Renal pelvis (tissue), 4 donors: ENCODE measurements around the gene PIAS1. TPM values are rescaled to one million over a fixed set of nuclear protein-coding genes. Genes with fewer than 3 reads are reported as not detected.
A peak's percentile ranks its signal among the peaks of the same experiment; 100 is the strongest.
"Not testable (repeated sequence)": the region's sequence is repeated elsewhere in the genome, so short reads cannot be mapped to it uniquely, and the experiment has no call there.

ENCODE experiments used
- DNase-seq: peaks from one replicate; pipeline ENCODE4 v3.0.0-alpha.2; 2013
- polyA plus RNA-seq, 3 donors: library from polyadenylated mRNA; unstranded; fragments of 120-200 nt; gene quantifications; one replicate each; pipeline ENCODE4 v1.2.1, GENCODE V29; 2013; ENCODE audit not compliant: insufficient read length in 3 of 3

Gene PIAS1
- polyA plus RNA-seq, 3 donors, result 42.0 to 54.6 (median 51.0) TPM

- no peak for DNase-seq
Measured at GRCh38 chr15:68201153-68201878, 147.2 kb downstream of the PIAS1 start.

GRCh38 chr15:68201879-68202261 lies 147.8 kb downstream of the PIAS1 start:
- DNase-seq, result no peak

GRCh38 chr15:68202994-68203393 lies 148.9 kb downstream of the PIAS1 start:
- DNase-seq, result not testable (repeated sequence)

GRCh38 chr15:68203486-68203885 lies 149.4 kb downstream of the PIAS1 start:
- DNase-seq, result no peak

GRCh38 chr15:68203956-68204355 lies 149.8 kb downstream of the PIAS1 start:
- no peak for DNase-seq

- no peak for DNase-seq
Measured at GRCh38 chr15:68204361-68204760, 150.2 kb downstream of the PIAS1 start.

GRCh38 chr15:68204776-68205557 lies 150.9 kb downstream of the PIAS1 start, which contains the start of gene CALML4:
Gene CALML4 (minus strand): TSS chr15:68205332. CDS start chr15:68205247, 85 bp downstream.
- DNase-seq, result peak; percentile 77

- DNase-seq, result no peak
Measured at GRCh38 chr15:68205558-68205944, 151.4 kb downstream of the PIAS1 start.

GRCh38 chr15:68205954-68206539 lies 151.9 kb downstream of the PIAS1 start:
- no peak for DNase-seq

GRCh38 chr15:68206711-68207151 lies 152.6 kb downstream of the PIAS1 start:
- no peak for DNase-seq

GRCh38 chr15:68207176-68207935 lies 153.2 kb downstream of the PIAS1 start:
- no peak for DNase-seq

GRCh38 chr15:68208136-68208535 lies 154.0 kb downstream of the PIAS1 start:
- DNase-seq, result no peak

- no peak for DNase-seq
Measured at GRCh38 chr15:68208636-68209240, 154.6 kb downstream of the PIAS1 start.

- no peak for DNase-seq
Measured at GRCh38 chr15:68209272-68209671, 155.2 kb downstream of the PIAS1 start.

GRCh38 chr15:68209735-68210408 lies 155.8 kb downstream of the PIAS1 start:
- no peak for DNase-seq

GRCh38 chr15:68210409-68210756 lies 156.3 kb downstream of the PIAS1 start:
- no peak for DNase-seq

- DNase-seq, result peak; percentile 51
Measured at GRCh38 chr15:68210821-68211655, 156.9 kb downstream of the PIAS1 start.

GRCh38 chr15:68211656-68212320 lies 157.7 kb downstream of the PIAS1 start:
- no peak for DNase-seq

GRCh38 chr15:68213491-68213845 lies 159.4 kb downstream of the PIAS1 start:
- not testable (repeated sequence) for DNase-seq
